PC-3 (cell line): ENCODE measurements around the gene GLRX5. TPM values are rescaled to one million over a fixed set of nuclear protein-coding genes. Genes with fewer than 3 reads are reported as not detected.

Source experiments
- ATAC-seq: fragments of 200-7000 bp; cut with Tn5 transposase; 2 replicates; pipeline ENCODE4 v1.9.1; 2020; ENCODE audit warnings: mild to moderate bottlenecking, moderate library complexity
- BruUV-seq: library from RNA; stranded (reverse); fragments of 400-500 nt; replicated peaks from 2 replicates; lab custom pipeline; 2021; lab: Mats Ljungman, UMichigan
- CTCF ChIA-PET: fragments of 300-600 bp; sonication (Branson Sonifier 250); formaldehyde crosslinking; loops from one replicate; lab custom pipeline; 2022; ENCODE audit warnings: antibody characterized with exemption; lab: Charles Lee
- POLR2A ChIA-PET: fragments of 300-600 bp; sonication (Branson Sonifier 250); formaldehyde crosslinking; loops from one replicate; lab custom pipeline; 2022; ENCODE audit warnings: antibody characterized with exemption; ENCODE audit not compliant: unreplicated experiment; lab: Charles Lee
- DNase-seq: peaks from one replicate; pipeline ENCODE4 v3.0.0-alpha.2; 2015
- H2AFZ ChIP-seq: fragments of 300-600 bp; sonication (generic); 2 replicates; pipeline ENCODE4 v1.6.0; 2016; ENCODE audit warnings: antibody characterized with exemption, low read length
- H3F3A ChIP-seq: fragments of 300-600 bp; sonication (generic); one replicate; pipeline ENCODE4 v1.6.0; 2017; ENCODE audit warnings: antibody characterized with exemption, low read length, control low read depth, mild to moderate bottlenecking; ENCODE audit not compliant: unreplicated experiment
- H3K27ac ChIP-seq: fragments of 300-600 bp; sonication (generic); 2 replicates; pipeline ENCODE4 v1.5.1; 2016; ENCODE audit warnings: mild to moderate bottlenecking, low read length
- H3K27me3 ChIP-seq: fragments of 300-600 bp; sonication (generic); 2 replicates; pipeline ENCODE4 v1.6.1; 2016; ENCODE audit warnings: low read length, mixed read lengths
- H3K36me3 ChIP-seq: fragments of 300-600 bp; sonication (generic); 2 replicates; pipeline ENCODE4 v1.6.1; 2016; ENCODE audit warnings: low read depth, mixed run types, low read length, mixed read lengths
- H3K4me1 ChIP-seq: fragments of 300-600 bp; sonication (generic); 2 replicates; pipeline ENCODE4 v1.5.1; 2016; ENCODE audit warnings: low read length; ENCODE audit not compliant: insufficient read depth
- H3K4me2 ChIP-seq: fragments of 300-600 bp; sonication (generic); 2 replicates; pipeline ENCODE4 v1.6.0; 2016; ENCODE audit warnings: low read length
- H3K4me3 ChIP-seq: fragments of 300-600 bp; sonication (generic); 2 replicates; pipeline ENCODE4 v1.5.1; 2016; ENCODE audit warnings: mild to moderate bottlenecking, low read length, mixed read lengths
- H3K79me2 ChIP-seq: fragments of 300-600 bp; sonication (generic); 2 replicates; pipeline ENCODE4 v1.6.1; 2017; ENCODE audit warnings: low read length, mixed read lengths
- H3K9ac ChIP-seq: fragments of 300-600 bp; sonication (generic); 2 replicates; pipeline ENCODE4 v1.6.0; 2016; ENCODE audit warnings: mild to moderate bottlenecking, low read length
- H3K9me2 ChIP-seq: fragments of 300-600 bp; sonication (generic); replicated peaks from 2 replicates; pipeline ENCODE4 v1.6.1; 2016; ENCODE audit warnings: mixed run types, low read length, mixed read lengths
- H3K9me3 ChIP-seq: fragments of 300-600 bp; sonication (generic); 2 replicates; pipeline ENCODE4 v1.6.1; 2016; ENCODE audit warnings: low read length, mixed read lengths
- H4K20me1 ChIP-seq: fragments of 300-600 bp; sonication (generic); 2 replicates; pipeline ENCODE4 v1.6.1; 2016; ENCODE audit warnings: low read length, mixed read lengths
- CTCF ChIP-seq: fragments of 300-600 bp; sonication (generic); conservative IDR thresholded peaks from 2 replicates; pipeline ENCODE4 v1.5.1; 2017; ENCODE audit warnings: antibody characterized with exemption, low read depth, mild to moderate bottlenecking, low read length
- EZH2 ChIP-seq: fragments of 300-600 bp; sonication (generic); IDR thresholded peaks from one replicate; pipeline ENCODE4 v1.6.1; 2017; ENCODE audit warnings: antibody characterized with exemption, mild to moderate bottlenecking, low read length; ENCODE audit not compliant: unreplicated experiment
- EZH2phosphoT487 ChIP-seq: fragments of 300-600 bp; sonication (generic); IDR thresholded peaks from 2 replicates; pipeline ENCODE4 v1.6.1; 2018; ENCODE audit warnings: mild to moderate bottlenecking, antibody characterized with exemption, low read length, borderline replicate concordance
- intact Hi-C: fragments of 100-400 bp; cut with micrococcal nuclease; formaldehyde crosslinking; loops from 2 replicates; pipeline ENCODE4 v1.9.0; 2023
- total RNA-seq: library from RNA; depleted of rRNA; stranded (reverse); fragments of >200 nt; gene quantifications from 2 replicates; pipeline ENCODE4 v1.2.3, GENCODE V29; 2014

GLRX5 gene
- total RNA-seq, 1 experiment from 2014 or later = 60.0 TPM

GRCh38 chr14:95557832-95558231 is 23.0 kb downstream of the GLRX5 start:
- Histone ChIP-seq H3K27ac (no peak overlapping the region), H3K36me3 (no peaks in the 10 kb centered on the region), H3K79me2 (no peaks in the 10 kb centered on the region), H3K4me3 (no peak overlapping the region), H3K4me2 (no peak overlapping the region), H4K20me1 (no peaks in the 10 kb centered on the region), H3K9me2 (no peaks in the 10 kb centered on the region), H3K27me3 (no peaks in the 10 kb centered on the region), H2AFZ (no peak overlapping the region), H3F3A (no peaks in the 10 kb centered on the region), H3K9me3 (no peaks in the 10 kb centered on the region), H3K9ac (no peak overlapping the region), H3K4me1 (no peaks in the 10 kb centered on the region)
- ChIA-PET POLR2A (no interaction called here), CTCF (interaction anchor here (1.2 kb wide), 1 partner anchor 116 kb away, joined by 3 read pairs; no protein-coding TSS in a partner anchor)
- ATAC-seq = no peak
- intact Hi-C loops = no loop called here
- TF ChIP-seq CTCF (no peak), EZH2phosphoT487 (no peak), EZH2 (no peak)
- no TSS peak for BruUV-seq
- no peak for DNase-seq

- H3K9ac ChIP-seq = no peak overlapping the region
- no peaks in the 10 kb centered on the region for H3K27me3 ChIP-seq
- no peaks in the 10 kb centered on the region for H3K9me2 ChIP-seq
- no peak overlapping the region for H2AFZ ChIP-seq
- H3K79me2 ChIP-seq = no peaks in the 10 kb centered on the region
- H4K20me1 ChIP-seq = no peaks in the 10 kb centered on the region
- no peaks in the 10 kb centered on the region for H3K4me1 ChIP-seq
- POLR2A ChIA-PET = no interaction called here
- no peak for ATAC-seq
- no peak overlapping the region for H3K4me2 ChIP-seq
- no peak overlapping the region for H3K4me3 ChIP-seq
- H3K36me3 ChIP-seq = no peaks in the 10 kb centered on the region
- TF ChIP-seq CTCF (no peak), EZH2 (no peak), EZH2phosphoT487 (no peak)
- H3F3A ChIP-seq = no peaks in the 10 kb centered on the region
- CTCF ChIA-PET = interaction anchor here (0.6 to 0.7 kb wide), 2 partner anchors 29 to 32 kb away, joined by 3 to 5 read pairs; no protein-coding TSS in a partner anchor
- no peaks in the 10 kb centered on the region for H3K9me3 ChIP-seq
- no peak overlapping the region for H3K27ac ChIP-seq
- DNase-seq = no peak
- intact Hi-C loops = no loop called here
- BruUV-seq = no TSS peak
Observed at GRCh38 chr14:95559203-95559602, 24.4 kb downstream of the GLRX5 start.

- ATAC-seq = peak; percentile 96
- H3K27ac ChIP-seq = no peak overlapping the region
- intact Hi-C loops = loop anchor here (1.0 to 10.0 kb wide), 4 partner anchors 48 to 714 kb away; no protein-coding TSS in a partner anchor
- no peak overlapping the region for H3K4me3 ChIP-seq
- peak; percentile 97 for TF ChIP-seq CTCF
- TF ChIP-seq EZH2phosphoT487 = no peak
- no peak for TF ChIP-seq EZH2
- no peaks in the 10 kb centered on the region for H3K9me3 ChIP-seq
- DNase-seq = peak; percentile 90
- H3K9ac ChIP-seq = no peak overlapping the region
- BruUV-seq = no TSS peak
- no peaks in the 10 kb centered on the region for H3F3A ChIP-seq
- no peaks in the 10 kb centered on the region for H3K79me2 ChIP-seq
- no peak overlapping the region for H2AFZ ChIP-seq
- H4K20me1 ChIP-seq = no peaks in the 10 kb centered on the region
- no peaks in the 10 kb centered on the region for H3K4me1 ChIP-seq
- no peaks in the 10 kb centered on the region for H3K9me2 ChIP-seq
- no peak overlapping the region for H3K4me2 ChIP-seq
- CTCF ChIA-PET = no interaction called here
- no peaks in the 10 kb centered on the region for H3K36me3 ChIP-seq
- H3K27me3 ChIP-seq = no peaks in the 10 kb centered on the region
- POLR2A ChIA-PET = no interaction called here
Observed at GRCh38 chr14:95561001-95561412, 26.2 kb downstream of the GLRX5 start.
